ENCODE measurements around the gene ZNF416.
A peak's percentile ranks its signal among the peaks of the same experiment; 100 is the strongest.

Gene ZNF416

GRCh38 chr19:57578487-57579205, at the start of gene ZNF416:
Gene ZNF416, minus strand, starts transcription at chr19:57578911. Its CDS starts 207 bp downstream, at chr19:57578704.
- DNase-seq (ENCODE audit: low read depth), result peak; percentile 98

DNA sequence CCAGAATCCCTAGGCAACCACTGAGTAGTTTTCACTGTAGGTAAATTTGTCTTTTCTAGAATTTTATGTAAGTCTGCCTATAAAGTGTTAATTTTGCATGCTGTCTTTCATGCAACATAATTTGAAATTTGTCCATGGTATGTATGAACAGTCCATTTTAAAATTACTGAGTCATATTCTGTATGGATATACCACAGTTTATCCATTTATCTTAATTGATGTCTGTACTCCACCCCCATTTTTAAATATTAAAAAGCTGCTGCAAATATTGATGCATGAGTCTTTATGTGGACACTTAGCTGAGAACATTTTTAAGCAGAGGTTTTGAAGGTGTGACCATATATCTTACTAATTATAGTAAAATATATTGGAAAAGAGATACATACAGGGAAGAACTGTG, 44.4 kb upstream of the ZNF416 start:
- no peak for DNase-seq (ENCODE audit: low read depth)

GRCh38 chr19:57620673-57621348, 42.1 kb upstream of the ZNF416 start:
- DNase-seq (ENCODE audit: low read depth), result no peak

DNA sequence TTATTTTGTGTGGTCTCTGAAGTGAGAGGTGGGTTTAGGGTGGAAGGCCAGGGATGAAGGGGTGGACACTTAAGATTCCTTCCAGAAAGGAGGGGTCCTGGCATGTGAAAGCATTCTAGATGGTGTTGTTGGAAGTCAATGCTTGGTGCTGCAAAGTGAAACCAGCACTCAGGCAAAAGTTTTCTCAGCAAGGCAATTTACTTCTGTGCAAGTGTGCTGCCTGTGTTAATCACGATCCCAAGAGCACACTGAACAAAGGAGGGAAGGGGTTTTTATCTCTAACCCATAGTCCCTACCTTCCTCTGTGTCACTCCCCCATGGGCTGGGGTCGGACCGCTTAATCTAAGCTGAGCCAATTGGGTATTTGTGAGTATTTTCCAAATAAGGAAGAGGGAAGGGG, 36.6 kb upstream of the ZNF416 start:
- no peak for DNase-seq (ENCODE audit: low read depth)

DNA sequence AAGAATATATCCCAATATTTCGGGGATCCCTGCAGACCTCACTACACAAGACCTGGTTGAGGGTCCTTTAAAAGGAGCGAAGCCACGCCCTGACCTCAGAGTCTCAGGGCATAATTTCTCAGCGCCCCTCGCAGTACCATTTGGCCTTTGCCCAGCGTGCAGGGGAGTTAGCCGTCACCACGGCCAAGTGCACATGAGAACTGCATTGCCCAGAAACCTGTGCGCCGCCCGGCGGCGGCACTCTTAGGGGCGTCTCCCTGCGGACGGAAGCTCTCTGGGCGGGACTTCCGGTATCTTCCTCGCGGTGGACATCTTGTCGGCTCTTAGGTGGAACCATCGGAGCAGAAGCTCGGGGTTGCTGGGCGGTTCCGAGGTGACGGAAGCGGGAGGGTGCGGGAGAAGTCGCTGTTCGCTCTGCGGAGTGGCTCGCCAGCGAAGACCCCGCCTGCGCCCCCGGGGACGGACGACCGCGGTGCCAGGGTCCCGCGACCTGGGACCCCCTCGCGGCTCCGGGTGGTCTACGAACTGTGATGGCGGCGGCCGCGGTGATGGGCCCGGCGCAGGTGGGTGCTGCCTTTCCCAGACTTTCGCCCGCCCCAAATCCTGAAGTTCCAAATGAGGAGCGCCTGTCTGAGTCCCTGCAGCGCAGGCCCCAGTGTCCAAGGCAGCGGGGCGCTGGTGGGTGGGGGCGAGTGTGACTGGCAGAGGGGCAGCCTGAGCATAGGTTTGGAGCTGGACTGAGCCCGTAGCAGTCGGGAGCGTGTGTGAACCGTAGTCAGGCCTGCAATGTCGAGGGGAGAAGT, 35.4 kb upstream of the ZNF416 start, which contains the start of gene ZNF134:
Gene ZNF134 (plus strand): TSS at position 302 of the 803 bp plus-strand sequence. CDS start 5,227 bp downstream, outside the sequence.
- DNase-seq (ENCODE audit: low read depth), result peak; percentile 82

DNA sequence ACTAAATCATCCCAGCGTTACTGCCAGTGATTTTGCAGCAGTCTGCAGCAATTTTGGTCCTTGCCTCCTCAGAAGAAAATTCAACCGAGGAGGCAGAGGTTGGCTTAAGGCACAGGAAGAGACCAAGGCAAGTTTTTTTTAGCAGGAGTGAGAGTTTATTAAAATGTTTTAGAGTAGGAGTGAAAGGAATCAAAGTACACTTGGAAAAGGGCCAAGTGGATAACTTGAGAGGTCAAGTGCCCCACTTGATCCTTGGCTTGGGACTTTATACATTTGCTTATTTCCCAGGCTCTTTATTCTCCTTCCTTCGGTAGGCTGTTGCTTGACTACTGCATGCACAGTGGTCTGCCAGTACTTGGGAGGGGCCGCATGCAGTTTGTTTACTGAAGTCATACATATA, 32.4 kb upstream of the ZNF416 start:
- DNase-seq (ENCODE audit: low read depth), result no peak

DNA sequence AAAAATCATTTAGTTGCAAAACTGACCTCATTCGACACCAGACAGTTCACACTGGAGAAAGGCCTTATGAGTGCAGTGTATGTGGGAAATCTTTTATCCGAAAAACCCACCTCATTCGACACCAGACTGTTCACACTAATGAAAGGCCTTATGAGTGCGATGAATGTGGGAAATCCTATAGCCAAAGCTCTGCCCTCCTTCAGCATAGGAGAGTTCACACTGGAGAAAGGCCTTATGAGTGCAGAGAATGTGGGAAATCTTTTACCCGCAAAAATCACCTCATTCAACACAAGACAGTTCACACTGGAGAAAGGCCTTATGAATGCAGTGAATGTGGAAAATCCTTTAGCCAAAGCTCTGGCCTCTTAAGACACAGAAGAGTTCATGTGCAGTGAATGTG, 28.2 kb upstream of the ZNF416 start:
- no peak for DNase-seq (ENCODE audit: low read depth)

DNA sequence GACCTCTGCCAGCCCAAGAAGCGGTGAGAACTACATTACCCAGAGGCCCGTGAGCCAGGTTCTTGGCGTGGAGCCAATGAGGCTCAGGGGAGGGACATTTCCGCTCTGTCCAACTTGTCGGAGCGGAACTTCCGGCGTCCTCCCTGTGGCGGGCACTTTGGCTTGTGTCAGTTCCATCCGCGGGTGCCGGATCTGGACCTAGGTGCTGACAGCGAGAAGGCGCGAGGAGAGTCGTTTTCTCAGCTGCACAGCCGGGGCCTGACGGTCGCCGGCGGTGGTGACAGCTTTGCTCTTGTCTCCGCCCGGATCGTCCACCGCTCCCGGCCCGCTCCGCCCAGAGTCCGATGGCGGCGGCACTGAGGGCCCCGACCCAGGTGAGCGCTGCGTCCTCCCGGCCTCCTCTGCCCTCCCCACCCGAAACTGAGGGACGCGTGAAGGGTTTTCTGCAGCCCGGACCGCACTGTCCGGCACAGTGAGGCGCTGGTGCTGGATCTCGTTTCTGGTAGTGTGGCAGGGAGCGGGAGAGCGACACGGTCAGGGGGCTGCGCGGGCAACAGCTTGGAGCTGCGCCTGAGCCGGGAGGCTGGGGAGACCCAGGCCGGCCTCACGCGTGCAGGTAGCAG, 21.2 kb upstream of the ZNF416 start, which contains the start of gene ZNF530:
Gene ZNF530 (plus strand): TSS at position 125 of the 623 bp plus-strand sequence. CDS start 4,461 bp downstream, outside the sequence.
- peak; percentile 91 for DNase-seq (ENCODE audit: low read depth)

GRCh38 chr19:57599377-57599760, 20.7 kb upstream of the ZNF416 start:
- DNase-seq (ENCODE audit: low read depth), result no peak

DNA sequence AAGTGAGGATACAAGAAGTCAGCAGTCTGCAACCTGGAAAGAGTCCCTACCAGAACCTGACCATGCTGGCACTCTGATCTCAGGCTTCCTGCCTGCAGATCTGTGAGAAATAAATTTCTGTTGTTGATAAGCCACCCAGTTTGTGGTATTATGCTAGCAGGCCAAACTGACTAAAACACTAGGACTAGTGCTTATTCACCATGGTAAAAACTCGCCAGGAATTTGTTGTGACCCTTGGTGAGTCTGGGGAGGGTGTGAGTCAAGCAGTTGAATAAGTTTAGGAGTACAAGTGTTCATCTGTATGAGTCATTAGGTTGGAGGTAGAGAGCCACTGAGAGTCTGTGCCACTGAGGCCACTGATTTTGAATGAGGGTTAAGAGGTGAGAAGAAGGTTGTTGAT, 8.8 kb upstream of the ZNF416 start:
- peak; percentile 19 for DNase-seq (ENCODE audit: low read depth)

DNA sequence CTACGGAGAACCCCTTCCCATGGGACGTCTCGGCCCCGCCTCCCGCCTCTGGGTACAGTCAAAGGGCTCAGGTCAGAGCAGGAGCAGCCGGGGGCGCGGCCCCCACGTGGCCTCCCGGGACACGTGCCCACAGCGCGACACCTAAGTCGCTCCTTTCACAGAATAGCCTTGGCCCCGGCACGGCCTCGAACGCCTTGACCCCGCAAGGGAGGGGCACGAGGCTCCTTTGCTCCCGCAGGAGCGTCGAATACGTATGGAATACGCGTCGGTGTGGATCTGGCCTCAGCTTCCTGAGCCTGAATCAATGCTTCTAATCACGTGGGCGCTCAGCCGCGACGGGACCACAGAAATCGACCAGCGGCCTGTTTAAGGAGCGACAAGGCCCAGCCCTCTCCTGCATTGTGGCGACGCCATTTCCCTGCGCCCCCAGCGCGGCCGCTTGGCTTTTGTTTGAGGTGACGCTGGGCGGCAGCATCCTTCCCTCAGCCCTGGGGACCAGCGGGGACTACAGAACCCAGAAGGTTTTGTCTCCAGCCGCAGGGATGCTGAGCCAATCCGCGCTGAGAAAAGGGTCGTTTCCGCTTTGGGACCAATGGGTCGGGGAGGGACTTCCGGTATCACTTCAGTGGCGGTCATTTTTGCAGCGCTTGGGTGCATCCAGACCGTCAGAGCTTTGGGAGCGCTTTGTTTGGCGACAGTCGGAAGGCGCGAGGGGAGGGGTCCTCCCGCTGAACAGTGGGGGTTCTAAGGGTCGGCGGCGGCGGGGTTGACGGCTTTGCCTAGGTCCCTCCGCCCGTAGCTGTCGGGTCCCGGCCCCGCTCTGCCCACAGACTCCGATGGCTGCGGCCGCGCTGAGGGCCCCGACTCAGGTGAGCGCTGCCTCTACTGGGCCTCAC, 5.1 kb upstream of the ZNF416 start, which contains the start of gene ZIK1:
Gene ZIK1 (plus strand): TSS at position 625 of the 896 bp plus-strand sequence. CDS start 212 bp downstream, at position 837.
- DNase-seq (ENCODE audit: low read depth), result peak; percentile 89

GRCh38 chr19:57583104-57583520, 4.4 kb upstream of the ZNF416 start:
- DNase-seq (ENCODE audit: low read depth), result no peak

GRCh38 chr19:57576661-57577060, 2.0 kb downstream of the ZNF416 start:
- no peak for DNase-seq (ENCODE audit: low read depth)

GRCh38 chr19:57572415-57572947, 6.2 kb downstream of the ZNF416 start:
- DNase-seq (ENCODE audit: low read depth), result no peak

DNA sequence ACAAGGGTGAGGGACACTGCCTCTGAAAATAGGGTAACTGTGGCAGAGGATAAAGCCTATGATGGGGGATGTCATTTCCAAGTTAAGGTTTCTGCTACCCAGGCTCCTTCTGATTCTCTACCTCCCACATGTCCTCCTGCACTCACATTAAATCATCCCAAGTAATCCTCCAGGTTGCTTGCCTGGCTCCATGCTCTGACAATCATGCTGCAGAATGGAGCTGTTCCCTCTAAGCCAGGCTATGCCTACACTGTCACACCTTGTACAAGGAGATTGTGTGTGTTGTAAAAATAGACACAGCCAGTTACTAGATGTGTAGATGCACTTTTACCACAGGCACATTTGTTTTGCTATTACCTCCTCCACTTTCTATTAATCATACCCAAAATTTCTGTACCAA, 8.0 kb downstream of the ZNF416 start:
- DNase-seq (ENCODE audit: low read depth), result no peak

GRCh38 chr19:57566396-57567265, 12.1 kb downstream of the ZNF416 start:
- DNase-seq (ENCODE audit: low read depth), result no peak

GRCh38 chr19:57563547-57563946, 15.2 kb downstream of the ZNF416 start:
- no peak for DNase-seq (ENCODE audit: low read depth)

DNA sequence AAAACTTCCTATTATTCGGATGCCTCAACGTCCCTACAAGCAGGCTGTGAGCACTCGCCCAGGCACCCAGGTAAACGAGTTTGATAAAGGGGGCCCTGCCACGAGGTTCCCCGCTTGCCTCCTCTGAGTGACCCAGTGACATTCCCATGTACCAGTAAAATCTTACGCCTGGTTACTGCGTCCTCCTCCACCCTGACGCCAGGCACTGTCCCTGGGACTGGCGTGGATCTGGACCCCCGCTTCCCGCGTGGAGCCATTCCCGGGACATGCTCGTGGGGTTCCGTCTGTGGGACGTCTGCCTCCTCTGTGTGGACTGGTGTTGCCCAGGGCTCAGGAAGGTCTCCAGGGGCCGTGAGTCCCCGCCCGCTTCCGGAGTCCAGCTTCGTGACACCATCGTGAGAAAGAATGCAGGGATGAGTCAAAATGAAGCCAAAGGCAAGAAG, 18.6 kb downstream of the ZNF416 start:
- DNase-seq (ENCODE audit: low read depth), result peak; percentile 45

DNA sequence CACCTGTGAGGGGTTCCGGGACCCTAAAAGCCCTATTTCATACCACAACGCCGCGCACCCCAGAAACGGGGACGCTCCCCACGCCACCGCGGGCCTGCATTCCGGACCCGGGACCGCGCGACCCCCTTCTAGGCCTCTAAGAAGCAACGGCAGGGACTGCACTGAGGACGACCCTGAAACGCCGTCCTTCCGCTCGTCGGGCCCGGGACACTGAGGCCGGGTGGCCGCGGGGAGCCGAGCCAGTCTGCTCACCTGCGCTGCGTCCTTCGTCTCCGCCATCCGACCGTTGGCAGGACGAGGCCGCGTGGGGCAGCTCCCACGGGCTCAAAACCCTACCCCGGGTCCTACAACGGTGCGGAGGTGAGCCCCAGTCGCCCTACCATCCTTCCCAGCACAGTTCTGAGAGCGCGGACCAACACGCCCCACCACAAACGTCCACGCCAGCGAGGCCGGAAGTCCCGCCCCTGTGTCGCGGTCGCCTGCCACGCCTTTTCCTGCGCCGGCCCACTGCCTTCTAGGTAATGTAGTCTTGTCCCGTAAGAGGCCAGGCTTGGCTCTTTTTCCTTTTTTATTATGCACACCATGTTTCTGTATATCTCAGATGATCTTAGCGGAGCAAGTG, 19.2 kb downstream of the ZNF416 start, which contains the start of gene ZNF550:
Gene ZNF550 (minus strand): TSS at position 460 of the 622 bp plus-strand sequence. CDS start 181 bp downstream, at position 279.
- DNase-seq (ENCODE audit: low read depth), result peak; percentile 81
